ENCODE data around the gene SRP54. TPM values are rescaled to one million over a fixed set of nuclear protein-coding genes. Genes with fewer than 3 reads are reported as not detected.
A peak's percentile ranks its signal among the peaks of the same experiment; 100 is the strongest.

Gene SRP54
- total and polyA plus RNA-seq, 2 of the 13 experiments (the other 11 are each of a cell fraction or from before 2014, with no cell fraction given), result 42.2 to 207 TPM

GRCh38 chr14:34982421-34983147 is at the start of gene SRP54 (continued):
- peak; percentile 85 for TF ChIP-seq AGO1 (IDR thresholded peaks at IDR 0.05; ENCODE audit: low read depth, low read length, poor library complexity, severe bottlenecking)
- TF ChIP-seq RFX1 (IDR thresholded peaks at IDR 0.05), result no peak
- no peak for TF ChIP-seq RORA (CRISPR knock-in tag; IDR thresholded peaks at IDR 0.05)
- peak; percentile 77 for TF ChIP-seq ZNF75D (CRISPR knock-in tag; IDR thresholded peaks at IDR 0.05; ENCODE audit: borderline replicate concordance)
- TF ChIP-seq THYN1 (CRISPR knock-in tag; IDR thresholded peaks at IDR 0.05; ENCODE audit: borderline replicate concordance, low read depth), result peak; percentile 100
- no peak; the same call in 1 of the 2 replicates for TF ChIP-seq KDM6A (CRISPR knock-in tag; IDR thresholded peaks at IDR 0.05; ENCODE audit: low read depth)
- TF ChIP-seq ZSCAN31 (CRISPR knock-in tag; IDR thresholded peaks at IDR 0.05; ENCODE audit: low read depth), result peak; percentile 99
- TF ChIP-seq ELF3 (CRISPR knock-in tag; IDR thresholded peaks at IDR 0.05), result peak; percentile 98
- peak; percentile 98 for TF ChIP-seq ZNF781 (CRISPR knock-in tag; IDR thresholded peaks at IDR 0.05; ENCODE audit: borderline replicate concordance, not compliant biosample characterization)
- peak; percentile 98 for TF ChIP-seq HOMEZ (CRISPR knock-in tag; IDR thresholded peaks at IDR 0.05; ENCODE audit: low read depth)
- TF ChIP-seq FOSL1 (CRISPR knock-in tag; IDR thresholded peaks at IDR 0.05; ENCODE audit: borderline replicate concordance), result no peak
- peak; percentile 87 for TF ChIP-seq GABPA (IDR thresholded peaks at IDR 0.05; ENCODE audit: low read depth, low read length)
- TF ChIP-seq GABPA (CRISPR knock-in tag; IDR thresholded peaks at IDR 0.05; ENCODE audit: low read depth), result no peak
- peak; percentile 36 for TF ChIP-seq HNRNPH1 (optimal IDR thresholded peaks at IDR 0.05; ENCODE audit: low read depth, low read length)
- TF ChIP-seq MXD4 (CRISPR knock-in tag; IDR thresholded peaks at IDR 0.05), result peak; percentile 98
- TF ChIP-seq ZNF839 (CRISPR knock-in tag; IDR thresholded peaks at IDR 0.05; ENCODE audit: borderline replicate concordance), result peak; percentile 99
- peak; percentile 99 for TF ChIP-seq ZNF598 (CRISPR knock-in tag; IDR thresholded peaks at IDR 0.05; ENCODE audit: borderline replicate concordance)
- peak; percentile 94 for TF ChIP-seq ZNF441 (CRISPR knock-in tag; IDR thresholded peaks at IDR 0.05; ENCODE audit: borderline replicate concordance)
- TF ChIP-seq ZNF746 (CRISPR knock-in tag; IDR thresholded peaks at IDR 0.05), result peak; percentile 25; the same call in 1 of the 2 replicates
- TF ChIP-seq TARDBP (CRISPR knock-in tag; IDR thresholded peaks at IDR 0.05), result peak; percentile 99
- peak; percentile 60; the same call in 1 of the 2 replicates for TF ChIP-seq SOX13 (IDR thresholded peaks at IDR 0.05)
- TF ChIP-seq SOX13 (CRISPR knock-in tag; conservative IDR thresholded peaks at IDR 0.05 in 1 of 2, IDR thresholded peaks at IDR 0.05 in 1 of 2), result peak; percentile 62 to 89; a peak in 3 of 4 replicates
- peak; percentile 59 for TF ChIP-seq RAD21 (CRISPR knock-in tag; IDR thresholded peaks at IDR 0.05)
- peak; percentile 93; the same call in 1 of the 2 replicates for TF ChIP-seq DR1 (CRISPR knock-in tag; IDR thresholded peaks at IDR 0.05)
- TF ChIP-seq FOXP1 (IDR thresholded peaks at IDR 0.05), result peak; percentile 90
- TF ChIP-seq FOXP1 (CRISPR knock-in tag; IDR thresholded peaks at IDR 0.05), result peak; percentile 85
- peak; percentile 83; the same call in 1 of the 2 replicates for TF ChIP-seq HDAC6 (IDR thresholded peaks at IDR 0.05; ENCODE audit: low read depth, low read length)
- TF ChIP-seq ZNF232 (CRISPR knock-in tag; IDR thresholded peaks at IDR 0.05; ENCODE audit: borderline replicate concordance), result peak; percentile 96
- TF ChIP-seq MBNL3 (CRISPR knock-in tag; conservative IDR thresholded peaks at IDR 0.05), result no peak
- peak; percentile 90 for TF ChIP-seq ZNF710 (CRISPR knock-in tag; IDR thresholded peaks at IDR 0.05; ENCODE audit: borderline replicate concordance)
